GM19043 (cell line): ENCODE results near the gene TMIGD3.
A peak's percentile ranks its signal among the peaks of the same experiment; 100 is the strongest.

Source experiments
- ATAC-seq: cut with Tn5 transposase; IDR thresholded peaks from one replicate; pipeline ENCODE4 v1.9.1; 2021; ENCODE audit warnings: low read depth; ENCODE audit not compliant: unreplicated experiment

Gene TMIGD3

DNA sequence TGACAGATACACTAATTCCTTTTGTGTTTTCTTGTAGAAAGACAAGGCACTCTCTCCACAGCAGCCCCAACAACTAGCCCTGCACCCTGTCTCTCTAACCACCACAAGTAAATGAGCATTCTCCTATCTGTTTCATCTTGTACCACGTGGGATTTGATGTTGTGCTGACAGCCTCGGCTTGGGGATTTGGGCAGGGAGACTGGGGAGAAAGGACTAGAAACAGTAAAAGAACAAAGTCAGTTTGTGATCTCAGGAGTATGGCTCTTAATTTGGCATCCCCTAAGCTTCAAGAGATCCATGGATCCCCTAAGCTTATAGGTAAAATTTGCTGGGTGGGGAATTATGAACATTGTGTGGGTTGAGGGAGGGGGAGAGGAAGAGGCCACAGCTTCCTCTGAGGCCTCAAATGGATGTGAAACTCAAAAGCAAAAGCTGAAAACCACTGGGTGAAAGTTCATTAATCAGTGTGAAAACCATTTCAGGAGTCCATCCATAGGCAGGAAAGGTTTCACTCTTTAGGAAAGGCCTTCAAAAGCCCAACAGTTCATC lies 26.6 kb downstream of the TMIGD3 start:
- ATAC-seq, result peak; percentile 55

DNA sequence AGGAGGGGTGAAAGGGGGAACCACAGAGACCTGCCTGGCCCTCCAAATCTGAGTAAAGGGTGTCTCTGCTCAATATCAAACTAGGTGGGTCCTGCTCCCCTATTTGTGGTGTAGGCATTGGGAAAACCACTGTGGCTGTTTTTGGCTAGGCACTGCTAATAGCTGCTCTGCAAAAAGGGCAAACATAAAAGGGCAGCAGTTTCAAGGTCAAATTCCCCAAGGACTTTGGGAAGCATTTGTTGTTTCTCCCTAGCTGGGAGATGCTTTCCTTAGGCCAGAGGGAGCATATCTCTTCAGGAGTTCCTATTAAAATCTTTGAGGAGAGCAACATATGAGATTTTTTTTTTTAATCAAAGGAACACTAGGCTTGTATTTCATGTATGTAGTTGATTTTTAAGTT lies 27.2 kb downstream of the TMIGD3 start:
- ATAC-seq, result no peak

DNA sequence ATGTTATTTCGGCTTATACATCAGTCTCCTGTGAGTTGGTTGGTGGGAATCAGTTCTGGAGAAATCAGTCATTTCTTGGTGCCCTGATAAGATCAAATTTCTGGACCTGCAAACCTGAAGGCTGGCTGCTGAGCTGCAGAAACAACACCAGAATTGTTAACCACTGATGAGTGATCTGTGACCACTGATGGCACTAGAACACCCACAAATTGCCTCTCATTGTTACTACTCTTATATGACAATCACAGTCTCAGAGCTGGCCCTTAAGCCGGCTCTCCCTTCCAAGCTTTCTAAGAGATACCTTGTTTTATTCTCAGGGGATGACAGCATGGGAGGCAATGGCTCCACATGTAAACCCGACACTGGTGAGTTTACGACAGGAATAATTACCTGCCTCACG lies 27.7 kb downstream of the TMIGD3 start:
- no peak for ATAC-seq

DNA sequence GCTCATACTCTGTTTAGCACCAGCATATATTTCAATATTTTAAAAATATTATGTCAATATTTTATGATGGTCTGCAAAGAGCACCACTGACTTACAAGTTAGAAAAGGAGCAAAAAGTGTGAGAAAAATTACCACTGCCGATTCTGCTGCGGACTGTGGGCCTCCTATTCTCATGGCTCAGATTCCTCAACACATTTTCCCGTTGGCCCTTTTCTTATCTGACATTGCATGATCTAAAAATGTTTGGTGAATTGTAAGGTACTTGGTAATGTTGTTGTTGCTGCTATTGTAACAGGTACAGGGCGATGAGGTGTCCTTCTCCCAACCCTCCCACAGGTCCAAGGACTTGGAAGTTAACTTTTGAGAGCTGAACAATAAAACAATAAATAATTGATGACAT lies 28.9 kb downstream of the TMIGD3 start:
- ATAC-seq, result no peak

DNA sequence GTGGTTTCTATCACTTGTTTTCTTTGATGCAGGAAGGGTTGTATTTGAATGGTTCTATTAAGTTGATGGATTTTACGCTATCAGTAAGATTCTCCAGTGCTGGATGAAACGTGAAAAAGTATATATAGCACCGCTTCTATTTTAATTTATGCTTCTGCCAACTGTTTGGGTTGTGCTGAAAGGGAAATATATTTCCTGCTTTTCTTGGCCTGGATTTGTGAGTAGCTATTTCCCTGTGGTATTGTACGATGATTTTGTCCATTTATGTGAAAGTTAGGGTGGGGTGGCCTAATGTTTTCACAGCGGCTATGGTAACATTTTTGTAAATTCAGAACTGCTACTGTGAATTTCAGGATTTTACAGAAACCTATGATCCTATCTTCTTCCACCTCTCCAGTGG lies 29.3 kb downstream of the TMIGD3 start:
- no peak for ATAC-seq

DNA sequence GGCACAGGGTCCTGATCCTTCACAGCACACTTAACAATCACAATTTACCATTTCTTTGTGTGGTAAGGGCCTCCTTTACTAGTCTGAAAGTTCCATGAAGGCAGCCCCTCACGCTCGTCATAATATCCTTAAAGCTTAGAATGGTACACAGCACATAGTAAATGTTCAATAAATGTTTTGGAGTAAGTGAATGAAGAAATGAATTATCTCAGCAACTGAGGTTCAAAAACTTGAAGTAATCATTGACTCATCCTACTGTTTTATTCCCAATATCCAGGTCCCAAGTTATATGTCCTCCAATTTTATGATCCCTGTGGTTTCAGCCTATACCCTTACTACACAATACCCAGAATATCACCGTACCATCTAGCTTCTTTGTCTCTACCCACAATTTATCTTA lies 31.9 kb downstream of the TMIGD3 start:
- no peak for ATAC-seq

DNA sequence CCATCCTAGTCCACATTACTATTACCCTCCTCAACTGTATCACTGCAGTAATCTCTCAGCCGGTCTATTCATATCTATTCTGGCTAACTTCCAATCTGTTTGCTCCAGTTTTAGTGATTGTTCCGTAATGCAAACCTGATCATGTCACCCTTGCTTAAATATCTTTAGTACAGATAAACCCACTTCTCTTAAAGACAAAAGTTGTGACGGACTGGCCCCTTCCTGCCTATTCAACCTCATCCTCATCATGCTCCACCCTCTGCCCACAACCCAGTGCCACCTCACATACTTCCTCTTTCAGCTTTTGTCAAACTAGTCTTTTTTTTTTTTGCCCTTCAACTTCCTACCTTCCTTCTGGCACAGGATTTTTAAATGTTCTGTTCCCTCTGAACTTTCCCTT lies 32.4 kb downstream of the TMIGD3 start:
- ATAC-seq, result no peak

DNA sequence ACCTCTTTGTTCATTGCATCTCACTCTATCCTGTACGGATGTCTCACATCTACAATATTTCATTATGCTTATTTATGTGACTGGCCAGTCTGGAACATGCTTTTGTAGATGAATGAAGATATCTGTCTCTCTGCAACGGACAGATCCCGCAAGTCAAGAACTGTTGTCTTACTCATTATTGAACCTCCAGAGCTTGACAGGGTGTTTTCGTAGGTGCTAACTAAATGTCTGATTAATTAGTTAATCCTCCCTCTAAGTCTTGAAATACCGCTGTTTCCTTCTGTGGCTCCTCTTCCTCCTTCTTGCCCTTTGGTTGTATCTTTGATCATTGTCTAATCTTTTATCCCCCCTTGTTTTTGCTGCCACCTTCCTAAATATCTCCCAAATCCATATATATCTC lies 32.8 kb downstream of the TMIGD3 start:
- ATAC-seq, result no peak

DNA sequence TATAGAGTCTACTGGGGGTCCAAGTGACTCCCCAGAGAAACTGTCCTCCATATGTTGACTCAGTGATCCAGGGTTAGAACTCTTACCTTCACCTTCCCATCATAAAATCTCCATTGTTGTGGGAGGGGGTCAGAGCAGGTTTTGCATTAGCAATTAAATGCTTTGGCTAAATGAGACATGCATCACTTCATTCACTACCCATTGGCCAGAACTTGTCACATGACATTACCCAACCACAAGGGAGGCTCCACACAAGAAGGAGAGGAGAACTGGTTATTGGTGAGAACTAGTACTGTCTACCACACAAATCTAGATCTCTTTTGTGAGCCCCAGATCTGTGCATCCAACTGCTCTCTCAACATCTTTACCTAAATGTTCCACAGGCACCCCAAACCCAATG lies 33.9 kb downstream of the TMIGD3 start:
- no peak for ATAC-seq

DNA sequence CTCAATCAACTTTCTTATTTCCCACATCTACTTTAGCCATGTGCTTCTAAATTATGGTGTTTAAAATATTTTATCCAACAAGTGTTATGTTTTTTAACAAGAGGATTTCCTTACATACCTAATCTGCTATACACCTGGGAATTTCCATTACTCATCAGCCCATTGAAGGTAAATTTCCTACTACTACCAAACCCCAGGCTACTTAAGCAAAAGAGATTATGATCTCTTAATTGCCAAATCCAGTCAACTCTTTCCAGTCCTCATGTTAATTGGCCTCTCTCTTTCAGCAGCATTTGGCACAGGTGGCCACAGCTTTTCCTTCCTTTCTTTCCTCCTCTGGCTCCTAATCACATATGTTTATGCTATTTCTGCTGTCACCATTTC lies 34.7 kb downstream of the TMIGD3 start:
- ATAC-seq, result no peak

DNA sequence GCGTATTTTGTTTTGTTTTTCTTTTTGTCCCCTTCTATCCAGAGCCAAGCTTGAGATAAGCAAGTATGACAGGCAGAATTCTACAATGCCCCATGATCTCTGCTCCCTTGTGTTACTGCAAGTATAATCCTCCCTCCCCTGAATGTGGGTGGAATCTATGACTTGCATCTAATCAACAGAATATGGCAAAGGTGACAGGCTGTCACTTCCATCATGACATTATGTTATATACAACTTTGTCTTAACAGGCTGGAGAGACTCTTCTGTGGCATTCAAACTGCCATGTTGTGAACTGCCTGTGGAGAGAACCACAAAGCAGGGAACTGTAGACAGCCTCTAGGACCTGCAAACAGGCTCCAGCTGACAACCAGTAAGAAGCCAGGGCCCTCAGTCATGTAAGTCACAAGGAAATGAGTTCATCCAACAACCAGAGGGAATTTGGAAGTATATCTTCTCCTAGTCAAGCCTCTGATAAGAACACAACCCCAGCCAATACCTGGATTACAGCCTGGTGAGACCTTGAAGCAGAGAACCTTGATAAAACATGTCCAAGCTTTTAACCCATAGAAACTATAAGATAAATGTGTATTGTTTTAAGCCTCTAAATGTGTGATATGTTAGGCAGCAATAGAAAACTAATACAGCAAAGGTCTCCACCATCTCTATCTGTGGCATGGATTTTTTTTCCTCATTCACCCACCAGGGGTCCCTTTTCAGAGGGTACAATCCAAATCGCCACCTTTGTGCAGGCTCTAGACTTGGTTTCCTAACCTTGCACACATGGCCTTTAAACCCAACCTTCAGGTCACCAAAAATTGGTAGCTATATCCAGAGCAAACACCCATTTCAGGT lies 35.3 kb downstream of the TMIGD3 start:
- ATAC-seq, result no peak

DNA sequence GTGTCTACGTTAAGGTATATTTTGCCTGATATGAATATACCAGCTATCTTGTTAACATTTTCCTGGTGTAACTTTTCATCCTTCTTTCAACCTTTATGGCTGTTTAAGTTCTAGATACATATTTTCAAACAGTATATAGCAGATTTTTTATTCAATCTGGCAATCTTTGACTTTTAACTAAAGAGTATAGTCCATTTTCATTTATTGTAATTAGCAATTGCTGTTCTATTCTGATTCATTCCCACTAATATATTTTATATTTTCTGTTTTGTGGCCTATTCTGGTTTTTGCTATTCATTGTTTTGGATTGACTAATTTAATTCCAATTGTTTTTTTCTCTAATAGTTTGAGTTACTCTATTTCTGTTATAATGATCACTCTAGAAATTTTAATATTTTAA lies 37.0 kb downstream of the TMIGD3 start:
- ATAC-seq, result no peak

DNA sequence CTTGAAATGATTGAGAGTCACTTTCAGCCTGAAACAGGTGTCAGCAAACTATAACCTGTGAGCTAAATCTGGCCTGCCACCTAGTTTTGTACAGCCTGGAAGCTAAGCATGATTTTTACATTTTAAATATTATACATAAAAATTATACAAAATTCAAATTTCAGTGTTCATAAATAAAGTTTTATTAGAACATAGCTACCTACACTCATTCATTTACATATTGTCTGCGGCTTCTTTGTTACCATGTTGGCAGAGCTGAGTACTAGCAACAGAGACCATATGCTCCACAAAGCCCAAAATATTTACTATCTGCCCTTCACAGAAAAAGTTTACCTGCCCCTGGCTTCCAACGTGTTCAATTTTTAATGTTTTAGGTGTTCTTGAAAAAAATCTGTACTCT lies 37.7 kb downstream of the TMIGD3 start:
- no peak for ATAC-seq

DNA sequence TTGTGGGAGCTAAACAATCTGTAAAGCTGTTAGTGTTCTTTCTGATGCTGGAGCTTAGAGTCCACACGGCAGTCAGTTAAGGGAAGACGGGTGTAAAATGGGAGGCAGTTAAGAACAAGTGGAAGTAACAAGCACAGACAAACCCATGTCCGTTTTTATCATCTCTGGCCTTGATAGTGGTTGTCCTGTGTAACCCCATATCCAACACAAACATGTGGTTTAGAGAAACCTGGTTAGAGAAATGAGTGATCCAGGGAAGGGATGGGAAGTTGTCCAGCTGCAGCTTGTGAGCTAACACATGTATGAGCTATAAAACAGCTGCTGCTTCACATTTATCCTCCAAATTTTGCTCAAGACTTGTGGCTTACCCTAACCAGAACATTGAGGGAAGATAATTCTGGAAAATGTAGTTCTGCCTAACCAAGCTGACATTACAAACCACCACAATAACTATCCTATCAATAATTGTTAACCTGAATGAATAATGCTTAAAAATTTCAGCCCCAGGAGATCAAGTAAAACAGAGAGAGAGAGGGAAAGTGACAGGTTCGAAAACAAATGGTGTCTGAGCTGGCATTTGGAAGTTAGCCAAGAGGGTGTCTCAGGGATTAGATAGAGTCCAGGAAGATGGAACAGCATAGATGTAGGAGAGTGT lies 40.3 kb downstream of the TMIGD3 start:
- ATAC-seq, result no peak

DNA sequence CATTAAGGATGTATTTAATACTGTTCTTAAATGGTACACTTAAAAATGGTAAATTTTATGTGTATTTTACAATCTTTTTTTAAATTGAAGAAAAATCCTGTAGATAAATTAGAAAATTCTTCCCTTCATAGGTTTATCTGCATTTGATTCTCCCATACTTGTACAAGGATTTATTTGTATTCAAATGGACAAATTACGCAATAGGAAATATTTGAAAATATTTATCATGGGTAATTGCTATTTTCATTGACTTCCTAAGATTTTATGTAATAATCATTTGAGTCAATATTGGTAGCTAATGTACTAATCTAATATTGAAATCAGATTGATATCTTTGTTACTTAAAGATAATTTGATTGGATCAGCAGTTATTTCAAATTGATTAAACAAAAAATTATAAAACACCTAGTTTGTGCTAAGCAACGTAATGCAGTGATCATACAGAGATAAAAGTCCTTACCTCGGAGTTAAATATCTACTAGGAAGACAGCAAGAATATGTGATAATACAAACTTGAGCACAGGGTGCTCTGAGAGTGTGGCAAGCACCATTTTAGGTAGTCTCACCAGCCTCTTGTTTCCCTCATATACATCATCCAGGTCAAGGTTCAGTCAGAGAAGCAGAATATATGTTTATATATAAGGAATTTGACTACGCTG lies 40.9 kb downstream of the TMIGD3 start:
- ATAC-seq, result no peak

DNA sequence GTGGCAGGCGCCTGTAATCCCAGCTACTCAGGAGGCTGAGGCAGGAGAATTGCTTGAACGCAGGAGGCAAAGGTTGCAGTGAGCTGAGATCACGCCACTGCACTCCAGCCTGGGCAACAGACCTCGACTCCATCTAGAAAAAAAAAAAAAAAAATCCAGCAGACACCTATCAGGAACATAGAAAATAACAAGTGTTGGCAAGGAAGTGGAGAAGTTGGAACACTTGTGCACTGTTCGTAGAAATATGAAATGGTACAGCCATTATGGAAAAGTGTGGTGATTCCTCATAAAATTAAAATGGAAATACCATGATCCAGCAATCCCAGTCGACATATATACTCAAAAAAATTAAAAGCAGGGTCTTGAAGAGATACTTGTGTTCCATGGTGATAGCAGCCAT lies 41.7 kb downstream of the TMIGD3 start:
- no peak for ATAC-seq

DNA sequence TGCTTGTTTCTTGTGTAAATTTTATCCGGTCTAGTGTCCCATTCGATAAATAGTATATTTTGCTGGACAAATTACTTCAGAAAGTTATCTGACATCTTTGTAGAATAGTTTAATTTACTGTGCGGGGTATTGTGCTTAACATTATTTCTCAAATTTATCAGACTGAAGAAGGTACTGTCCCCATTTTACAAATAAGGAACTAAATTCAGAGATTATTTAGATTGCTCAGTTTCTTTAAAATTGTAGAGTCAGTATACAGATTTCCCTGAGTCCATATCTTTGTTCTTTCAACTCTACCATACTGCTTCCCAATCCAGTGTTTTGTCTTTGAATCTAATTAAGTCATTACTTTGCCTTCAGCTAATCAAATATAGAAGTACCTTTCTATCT lies 47.8 kb downstream of the TMIGD3 start:
- ATAC-seq, result no peak

DNA sequence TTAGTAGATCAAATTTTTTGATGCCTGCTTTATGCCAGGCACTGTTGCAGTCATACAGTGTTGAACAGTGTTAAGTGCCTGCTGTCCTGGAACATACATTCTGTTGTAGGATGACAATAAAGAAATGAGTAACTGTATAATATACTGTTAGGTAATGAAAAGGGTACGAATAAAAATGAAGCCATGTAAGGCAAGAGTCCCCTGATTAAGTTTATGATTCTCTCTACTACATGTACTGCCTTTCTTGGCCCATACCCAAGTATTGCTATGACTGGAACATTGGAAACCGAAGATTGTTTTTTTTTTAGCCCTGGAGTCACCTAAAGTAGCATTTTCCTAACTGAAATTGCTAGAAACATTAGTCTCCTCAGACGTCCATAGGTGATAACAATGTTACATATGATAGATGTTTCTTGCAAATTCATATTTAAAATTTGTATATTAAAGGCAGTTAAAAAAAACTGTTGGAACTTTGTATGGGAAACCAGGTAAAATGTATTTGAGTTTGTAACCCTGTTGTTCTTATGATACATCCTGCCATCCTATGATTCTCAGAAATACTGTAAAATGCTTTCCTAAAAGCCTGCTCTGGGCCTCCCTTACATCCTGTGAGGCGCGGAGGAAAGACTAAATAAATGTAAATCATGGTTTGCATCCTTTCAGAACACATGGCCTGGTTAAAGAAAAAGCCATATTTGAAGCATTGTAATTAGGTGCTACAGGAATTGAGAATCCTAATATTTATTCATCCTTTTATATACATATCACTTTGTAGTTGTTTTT lies 48.4 kb downstream of the TMIGD3 start:
- ATAC-seq, result no peak

DNA sequence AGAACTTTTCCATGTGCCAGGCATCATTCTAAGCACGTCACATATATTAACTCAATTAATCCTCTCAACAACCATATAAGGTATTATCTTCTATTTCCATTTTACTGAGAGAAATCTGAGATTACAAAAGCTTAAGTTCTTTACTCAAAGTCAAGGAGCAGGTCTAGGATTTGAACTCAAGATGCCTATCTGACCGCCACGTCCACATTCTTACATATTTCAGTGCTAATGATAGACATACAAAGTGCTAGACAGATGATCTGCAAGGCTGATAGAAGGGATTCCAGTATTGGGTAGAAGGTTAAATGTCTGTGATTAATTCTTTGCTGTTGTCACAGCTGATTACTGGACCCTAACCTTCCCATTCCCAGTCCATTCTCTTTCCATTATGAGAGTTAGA lies 49.7 kb downstream of the TMIGD3 start:
- ATAC-seq, result no peak

DNA sequence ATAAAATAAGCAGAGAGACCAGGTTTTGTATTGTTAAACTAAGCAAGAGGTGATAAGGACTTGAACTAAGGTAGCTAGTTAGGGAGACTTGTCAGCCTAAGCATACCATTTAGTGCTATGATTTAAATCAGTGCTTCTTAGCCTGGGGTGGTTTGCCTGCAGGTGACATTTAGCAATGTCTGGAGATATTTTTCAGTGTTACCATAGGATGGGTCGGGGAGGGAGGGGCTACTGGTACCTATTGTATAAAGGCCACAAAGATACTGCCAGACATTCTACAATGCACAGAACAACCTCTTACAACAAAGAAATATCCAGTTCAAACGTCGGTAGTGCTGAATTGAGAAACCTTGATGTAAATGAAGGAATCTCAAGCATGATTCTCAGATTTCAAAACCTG lies 50.9 kb downstream of the TMIGD3 start:
- no peak for ATAC-seq

DNA sequence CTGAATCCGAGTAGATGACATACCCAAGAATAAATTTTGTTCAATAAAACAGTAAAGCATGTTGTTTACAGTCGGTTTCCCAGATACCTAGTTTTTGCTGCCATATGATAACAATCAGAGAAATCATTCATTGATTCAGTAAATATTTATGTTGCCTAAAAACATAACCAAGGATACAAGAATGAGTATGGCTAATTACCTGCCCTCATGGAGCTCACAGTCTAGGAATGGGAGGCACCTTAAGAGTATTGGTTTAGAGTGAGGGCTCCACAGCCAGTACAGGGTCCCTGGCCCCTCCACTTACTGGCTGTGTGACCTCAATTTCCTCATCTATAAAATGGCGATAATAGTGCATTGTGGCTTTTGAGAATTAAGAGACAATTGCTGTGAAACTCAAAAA lies 53.2 kb downstream of the TMIGD3 start:
- ATAC-seq, result no peak
